Mucosa of descending colon (tissue), 3 donors: Measurements from ENCODE around the gene HSPA1A. TPM values are rescaled to one million over a fixed set of nuclear protein-coding genes. Genes with fewer than 3 reads are reported as not detected.
"Not testable (repeated sequence)": the region's sequence is repeated elsewhere in the genome, so short reads cannot be mapped to it uniquely, and the experiment has no call there.

Experiments used
- ATAC-seq: fragments of 200-7000 bp; cut with Tn5 transposase; one replicate; pipeline ENCODE4 v1.9.1; 2020; ENCODE audit warnings: mild to moderate bottlenecking, moderate library complexity
- DNase-seq, 3 donors: peaks; one replicate each; pipeline ENCODE4 v3.0.0-alpha.2; 2020
- H3K36me3 ChIP-seq: fragments of 200-600 bp; one replicate; pipeline ENCODE4 v1.8.0; 2021; ENCODE audit warnings: low read depth, mild to moderate bottlenecking
- H3K4me1 ChIP-seq: fragments of 200-600 bp; one replicate; pipeline ENCODE4 v1.8.0; 2021; ENCODE audit warnings: low read depth, mild to moderate bottlenecking
- H3K4me3 ChIP-seq: fragments of 200-600 bp; one replicate; pipeline ENCODE4 v1.8.0; 2021; ENCODE audit warnings: mild to moderate bottlenecking
- H3K9me3 ChIP-seq: fragments of 200-600 bp; one replicate; pipeline ENCODE4 v1.8.0; 2021; ENCODE audit warnings: mild to moderate bottlenecking
- CTCF ChIP-seq: fragments of 200-600 bp; IDR thresholded peaks from one replicate; pipeline ENCODE4 v1.8.0; 2022; ENCODE audit warnings: antibody characterized with exemption, mild to moderate bottlenecking
- intact Hi-C, 2 donors: fragments of 100-400 bp; cut with DNase I in 1 of 2; cut with micrococcal nuclease in 1 of 2; formaldehyde crosslinking; loops; one replicate each; pipeline versions ENCODE4 v1.11.0 to v1.11.1; 2022; cut with DNase I, micrococcal nuclease
- total RNA-seq, 3 donors: library from RNA; stranded (reverse); fragmentation: NEBNext Ultra II Directional in 2 of 3; extraction: Animal tissue kit (Norgen Biotek cat#: 25700) in 2 of 3; gene quantifications; one replicate each; pipeline versions ENCODE4 v1.2.1 to v1.2.4, GENCODE V29; 2021 to 2023
- donor health status: DM: no; HTN: no; CAD: no; lungs with moderate emphysema.
- donor health status: DM: no; HTN: no; CAD: no.
- donor health status: DM: no; HTN: yes; CAD: no.

The HSPA1A gene
- total RNA-seq, 3 donors from 2014 or later: 73.6 to 274 (median 107) TPM

DNA sequence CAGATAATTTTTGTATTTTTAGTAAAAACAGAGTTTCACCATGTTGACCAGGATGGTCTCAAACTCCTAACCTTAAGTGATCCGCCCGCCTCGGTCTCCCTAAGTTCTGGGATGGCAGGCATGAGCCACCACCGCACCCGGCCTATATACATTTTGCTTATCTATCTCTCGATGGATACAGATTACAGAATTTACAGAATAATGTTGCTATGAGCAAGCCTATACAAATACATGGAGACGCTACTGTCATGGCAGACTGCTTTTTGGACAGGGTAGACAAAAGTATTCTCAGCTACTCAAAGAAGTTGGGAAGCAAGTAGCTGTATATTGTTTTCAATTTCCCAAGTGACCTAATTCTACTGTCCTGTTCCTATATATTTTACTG, 1.9 kb upstream of the HSPA1A start:
- DNase-seq: peak in 1 of 3 donors; percentile 38
- TF ChIP-seq CTCF: no peak
- ATAC-seq: no peak
- Histone ChIP-seq H3K4me1 (peaks cover 15% of the 10 kb centered on the region), H3K36me3 (no peaks in the 10 kb centered on the region), H3K4me3 (no peak overlapping the region), H3K9me3 (no peaks in the 10 kb centered on the region)
- intact Hi-C loops: no loop called here

DNA sequence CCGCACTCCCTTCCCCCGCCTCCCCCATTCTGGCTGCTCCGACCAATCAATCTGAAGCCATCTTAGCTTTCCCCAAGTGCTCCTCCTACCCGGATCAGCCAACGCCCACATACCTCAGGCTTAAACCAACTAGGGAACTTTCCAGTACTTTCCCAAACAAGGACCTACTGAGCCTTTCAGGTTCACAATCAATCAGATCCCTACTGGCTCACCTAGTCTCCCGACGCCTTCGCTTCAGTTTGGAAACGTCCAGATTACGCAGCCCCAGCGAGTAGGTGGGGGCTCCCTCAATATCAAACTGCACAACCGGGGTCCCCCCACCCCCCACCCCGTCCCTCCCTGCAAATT, 692 bp upstream of the HSPA1A start:
- H3K36me3 ChIP-seq: no peaks in the 10 kb centered on the region
- DNase-seq (peak; percentile 93 to 97 (median 96)), ATAC-seq (peak; percentile 87)
- intact Hi-C loops: no loop called here
- H3K4me1 ChIP-seq: peaks cover 26% of the 10 kb centered on the region
- no peak for TF ChIP-seq CTCF
- H3K9me3 ChIP-seq: no peaks in the 10 kb centered on the region
- peak overlapping the region; percentile 0 for H3K4me3 ChIP-seq

DNA sequence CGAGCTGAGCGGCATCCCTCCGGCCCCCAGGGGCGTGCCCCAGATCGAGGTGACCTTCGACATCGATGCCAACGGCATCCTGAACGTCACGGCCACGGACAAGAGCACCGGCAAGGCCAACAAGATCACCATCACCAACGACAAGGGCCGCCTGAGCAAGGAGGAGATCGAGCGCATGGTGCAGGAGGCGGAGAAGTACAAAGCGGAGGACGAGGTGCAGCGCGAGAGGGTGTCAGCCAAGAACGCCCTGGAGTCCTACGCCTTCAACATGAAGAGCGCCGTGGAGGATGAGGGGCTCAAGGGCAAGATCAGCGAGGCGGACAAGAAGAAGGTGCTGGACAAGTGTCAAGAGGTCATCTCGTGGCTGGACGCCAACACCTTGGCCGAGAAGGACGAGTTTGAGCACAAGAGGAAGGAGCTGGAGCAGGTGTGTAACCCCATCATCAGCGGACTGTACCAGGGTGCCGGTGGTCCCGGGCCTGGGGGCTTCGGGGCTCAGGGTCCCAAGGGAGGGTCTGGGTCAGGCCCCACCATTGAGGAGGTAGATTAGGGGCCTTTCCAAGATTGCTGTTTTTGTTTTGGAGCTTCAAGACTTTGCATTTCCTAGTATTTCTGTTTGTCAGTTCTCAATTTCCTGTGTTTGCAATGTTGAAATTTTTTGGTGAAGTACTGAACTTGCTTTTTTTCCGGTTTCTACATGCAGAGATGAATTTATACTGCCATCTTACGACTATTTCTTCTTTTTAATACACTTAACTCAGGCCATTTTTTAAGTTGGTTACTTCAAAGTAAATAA, 2.0 kb downstream of the HSPA1A start:
- intact Hi-C loops: not testable (repeated sequence)

GRCh38 chr6:31817929-31818511, 2.7 kb downstream of the HSPA1A start:
- ATAC-seq, H3K36me3 ChIP-seq, intact Hi-C loops, H3K4me3 ChIP-seq, H3K9me3 ChIP-seq: not testable (repeated sequence)
- peak in 1 of 3 donors; percentile 30 for DNase-seq
- H3K4me1 ChIP-seq: peaks cover 50% of the 10 kb centered on the region

More for the DNA sequence above, 2.0 kb downstream of the HSPA1A start:
- not testable (repeated sequence) for H3K36me3 ChIP-seq, H3K4me3 ChIP-seq, ATAC-seq, H3K9me3 ChIP-seq
- peak in 1 of 3 donors; percentile 54 for DNase-seq
- H3K4me1 ChIP-seq: peaks cover 45% of the 10 kb centered on the region

GRCh38 chr6:31819871-31820299, 4.5 kb downstream of the HSPA1A start:
- ATAC-seq (peak; percentile 6), DNase-seq (no peak)
- peaks cover 54% of the 10 kb centered on the region for H3K4me1 ChIP-seq
- intact Hi-C loops: no loop called here
- no peaks in the 10 kb centered on the region for H3K9me3 ChIP-seq
- no peak overlapping the region for H3K4me3 ChIP-seq
- H3K36me3 ChIP-seq: no peaks in the 10 kb centered on the region
- no peak for TF ChIP-seq CTCF

GRCh38 chr6:31820399-31820798, 5.1 kb downstream of the HSPA1A start:
- intact Hi-C loops, H3K9me3 ChIP-seq, H3K36me3 ChIP-seq, H3K4me3 ChIP-seq, ATAC-seq: not testable (repeated sequence)
- H3K4me1 ChIP-seq: peaks cover 59% of the 10 kb centered on the region
- peak in 1 of 3 donors; percentile 48 for DNase-seq

GRCh38 chr6:31821301-31822035, 6.1 kb downstream of the HSPA1A start:
- no peaks in the 10 kb centered on the region for H3K36me3 ChIP-seq
- TF ChIP-seq CTCF: no peak
- peak; percentile 62 for ATAC-seq
- intact Hi-C loops: no loop called here
- peak overlapping the region; percentile 17 for H3K4me3 ChIP-seq
- H3K4me1 ChIP-seq: peaks cover 67% of the 10 kb centered on the region
- no peaks in the 10 kb centered on the region for H3K9me3 ChIP-seq
- DNase-seq: peak; percentile 93 to 95 (median 93)
